Hematopoietic multipotent progenitor cell treated with erythropoietin and hydrocortisone succinate and interleukin-3 and kit ligand, for 17 days (in vitro differentiated cells): ENCODE measurements around the gene FLACC1.
"Not testable (repeated sequence)": the region's sequence is repeated elsewhere in the genome, so short reads cannot be mapped to it uniquely, and the experiment has no call there.

Source experiments
- DNase-seq: peaks from one replicate; pipeline ENCODE4 v3.0.0-alpha.2; 2015; ENCODE audit warnings: low spot score

The FLACC1 gene

GRCh38 chr2:201357221-201357620 lies at the start of gene FLACC1:
Gene FLACC1 (minus strand): TSS chr2:201357345. CDS start chr2:201351404, 5,941 bp downstream.
- DNase-seq = no peak

- peak; percentile 67 for DNase-seq
Measured at GRCh38 chr2:201406077-201406662, 49.0 kb upstream of the FLACC1 start.

GRCh38 chr2:201404699-201405280 lies 47.6 kb upstream of the FLACC1 start:
- DNase-seq = peak; percentile 47

- no peak for DNase-seq
Measured at GRCh38 chr2:201403880-201404279, 46.7 kb upstream of the FLACC1 start.

- no peak for DNase-seq
Measured at GRCh38 chr2:201402651-201403562, 45.8 kb upstream of the FLACC1 start.

- no peak for DNase-seq
Measured at GRCh38 chr2:201401815-201402214, 44.7 kb upstream of the FLACC1 start.

GRCh38 chr2:201396595-201396994 lies 39.5 kb upstream of the FLACC1 start:
- DNase-seq = no peak

GRCh38 chr2:201383136-201383535 lies 26.0 kb upstream of the FLACC1 start:
- DNase-seq = peak; percentile 85

GRCh38 chr2:201378496-201379397 lies 21.6 kb upstream of the FLACC1 start:
- no peak for DNase-seq

- no peak for DNase-seq
Measured at GRCh38 chr2:201377218-201377617, 20.1 kb upstream of the FLACC1 start.

GRCh38 chr2:201369775-201370174 lies 12.6 kb upstream of the FLACC1 start:
- no peak for DNase-seq

GRCh38 chr2:201369318-201369717 lies 12.2 kb upstream of the FLACC1 start:
- not testable (repeated sequence) for DNase-seq

GRCh38 chr2:201366146-201366545 lies 9.0 kb upstream of the FLACC1 start:
- DNase-seq = no peak

- peak; percentile 59 for DNase-seq
Measured at GRCh38 chr2:201363857-201364560, 6.9 kb upstream of the FLACC1 start.

GRCh38 chr2:201362396-201362795 lies 5.3 kb upstream of the FLACC1 start:
- no peak for DNase-seq

- DNase-seq = no peak
Measured at GRCh38 chr2:201361078-201361733, 4.1 kb upstream of the FLACC1 start.

- DNase-seq = no peak
Measured at GRCh38 chr2:201360256-201360655, 3.1 kb upstream of the FLACC1 start.

- no peak for DNase-seq
Measured at GRCh38 chr2:201358684-201359083, 1.5 kb upstream of the FLACC1 start.

- no peak for DNase-seq
Measured at GRCh38 chr2:201353116-201353515, 4.0 kb downstream of the FLACC1 start.

GRCh38 chr2:201350879-201351278 lies 6.3 kb downstream of the FLACC1 start:
- DNase-seq = no peak

- no peak for DNase-seq
Measured at GRCh38 chr2:201349601-201350000, 7.5 kb downstream of the FLACC1 start.
